SK-N-SH (cell line): Measurements from ENCODE around the gene KCNH8. TPM values are rescaled to one million over a fixed set of nuclear protein-coding genes. Genes with fewer than 3 reads are reported as not detected.

Experiments used
- CTCF ChIA-PET: fragments of 300-600, 350-600 bp; formaldehyde crosslinking; extraction: SDS; loops from one replicate; lab custom pipeline; 2021; lab: Yijun Ruan, JAX
- POLR2A ChIA-PET: fragments of 350-600 bp; sonication (Branson Sonifier 250); formaldehyde crosslinking; extraction: SDS; loops from one replicate; lab custom pipeline; 2020; ENCODE audit warnings: antibody characterized with exemption, inconsistent platforms; lab: Yijun Ruan, JAX
- DNase-seq: peaks from one replicate; pipeline ENCODE4 v3.0.0; 2012
- H2AFZ ChIP-seq: fragments of 200-600 bp; sonication (generic); 2 replicates; pipeline ENCODE4 v1.8.1; 2016; ENCODE audit warnings: antibody characterized with exemption, mild to moderate bottlenecking, low read depth
- H3F3A ChIP-seq: fragments of 200-600 bp; sonication (generic); replicated peaks from 2 replicates; pipeline ENCODE3; 2016; ENCODE audit warnings: antibody characterized with exemption, mild to moderate bottlenecking; ENCODE audit not compliant: insufficient read depth
- H3K27ac ChIP-seq, 2 experiments: fragments of 200-500 bp in 1 of 2; fragments of 200-600 bp in 1 of 2; sonication (Bioruptor generic) in 1 of 2; sonication (generic), shearing (Covaris generic) in 1 of 2; 2 replicates each; pipeline versions ENCODE4 v1.5.1 to v1.6.1; 2014 to 2016; ENCODE audit warnings: low read depth in 2 of 2, inconsistent platforms in 1 of 2, low read length in 1 of 2, mild to moderate bottlenecking in 1 of 2, mixed read lengths in 1 of 2
- H3K27me3 ChIP-seq: fragments of 200-600 bp; sonication (generic), shearing (Covaris generic); 2 replicates; pipeline ENCODE4 v1.6.1; 2016; ENCODE audit warnings: mixed run types; ENCODE audit not compliant: insufficient read depth
- H3K36me3 ChIP-seq, 2 experiments: fragments of 200-500 bp in 1 of 2; fragments of 200-600 bp in 1 of 2; sonication (Bioruptor generic) in 1 of 2; sonication (generic) in 1 of 2; replicated peaks in 1 of 2; 2 replicates each; pipeline versions ENCODE3 to v1.5.1; 2014 to 2016; ENCODE audit warnings: low read length in 1 of 2, mild to moderate bottlenecking in 1 of 2; ENCODE audit not compliant: insufficient read depth in 2 of 2, control insufficient read depth in 1 of 2
- H3K4me1 ChIP-seq, 2 experiments: fragments of 200-500 bp in 1 of 2; fragments of 200-600 bp in 1 of 2; sonication (Bioruptor generic) in 1 of 2; sonication (generic), shearing (Covaris generic) in 1 of 2; 2 replicates each; pipeline versions ENCODE4 v1.5.1 to v1.6.1; 2014 to 2016; ENCODE audit warnings: low read depth in 1 of 2, low read length in 1 of 2, mixed run types in 1 of 2; ENCODE audit not compliant: insufficient read depth in 2 of 2, control insufficient read depth in 1 of 2
- H3K4me2 ChIP-seq: fragments of 200-600 bp; sonication (generic), shearing (Covaris generic); 2 replicates; pipeline ENCODE4 v1.6.1; 2017; ENCODE audit warnings: mixed run types
- H3K4me3 ChIP-seq, 2 experiments: fragments of 200-500 bp in 1 of 2; fragments of 200-600 bp in 1 of 2; sonication (Bioruptor generic) in 1 of 2; sonication (generic), shearing (Covaris generic) in 1 of 2; 2 replicates each; pipeline versions ENCODE4 v1.5.1 to v1.8.1; 2014 to 2016; ENCODE audit warnings: low read depth in 2 of 2, inconsistent platforms in 1 of 2, low read length in 1 of 2, mild to moderate bottlenecking in 1 of 2, mixed read lengths in 1 of 2, moderate library complexity in 1 of 2
- H3K79me2 ChIP-seq: fragments of 200-600 bp; sonication (generic); 2 replicates; pipeline ENCODE4 v1.8.1; 2017; ENCODE audit warnings: mild to moderate bottlenecking; ENCODE audit not compliant: insufficient read depth
- H3K9ac ChIP-seq: fragments of 200-600 bp; sonication (generic); 2 replicates; pipeline ENCODE4 v1.6.1; 2017; ENCODE audit warnings: mixed run types
- H3K9me2 ChIP-seq: fragments of 200-600 bp; sonication (generic); 2 replicates; pipeline ENCODE4 v1.6.1; 2017; ENCODE audit warnings: mixed run types
- H3K9me3 ChIP-seq: fragments of 200-600 bp; sonication (generic); 2 replicates; pipeline ENCODE4 v1.6.1; 2017; ENCODE audit warnings: mixed run types, mild to moderate bottlenecking, moderate library complexity
- H4K20me1 ChIP-seq: fragments of 200-600 bp; sonication (generic); 2 replicates; pipeline ENCODE4 v1.6.1; 2017; ENCODE audit warnings: mild to moderate bottlenecking, mixed run types; ENCODE audit not compliant: insufficient read depth
- EP300 ChIP-seq, 2 experiments: IDR thresholded peaks; 2 replicates each; pipeline versions ENCODE4 v1.4.0 to v1.6.1; 2012; ENCODE audit warnings: borderline replicate concordance in 1 of 2, low read depth in 1 of 2, low read length in 1 of 2
- EZH2phosphoT487 ChIP-seq: fragments of 200-600 bp; sonication (generic); IDR thresholded peaks from 2 replicates; pipeline ENCODE4 v1.6.1; 2017; ENCODE audit warnings: low read depth, mixed run types, mild to moderate bottlenecking, antibody characterized with exemption, moderate library complexity, borderline replicate concordance
- FOXJ3 ChIP-seq: sonication (generic); formaldehyde crosslinking; IDR thresholded peaks from 2 replicates; pipeline ENCODE4 v1.5.1; 2020; ENCODE audit warnings: mild to moderate bottlenecking, missing genetic modification reagents
- IRF3 ChIP-seq: fragments of 150-350 bp; IDR thresholded peaks from 2 replicates; pipeline ENCODE4 v1.6.1; 2016; ENCODE audit warnings: mild to moderate bottlenecking, low read depth, low read length
- MXI1 ChIP-seq: IDR thresholded peaks from 2 replicates; pipeline ENCODE4 v1.6.1; 2012; ENCODE audit warnings: mild to moderate bottlenecking, low read depth, low read length, improper control_type of control experiment
- PBX3 ChIP-seq: IDR thresholded peaks from 2 replicates; pipeline ENCODE4; 2012
- RFX5 ChIP-seq: IDR thresholded peaks from 2 replicates; pipeline ENCODE4 v1.6.1; 2012; ENCODE audit warnings: mild to moderate bottlenecking, improper control_type of control experiment, low read length
- TEAD4 ChIP-seq: IDR thresholded peaks from 2 replicates; pipeline ENCODE4 v1.4.0; 2012; ENCODE audit warnings: mild to moderate bottlenecking, borderline replicate concordance; ENCODE audit not compliant: insufficient read depth
- USF1 ChIP-seq: IDR thresholded peaks from 2 replicates; pipeline ENCODE4 v1.4.0; 2012; ENCODE audit warnings: low read depth, borderline replicate concordance
- USF2 ChIP-seq: fragments of 150-350 bp; IDR thresholded peaks from 2 replicates; pipeline ENCODE4 v1.6.1; 2017; ENCODE audit warnings: antibody characterized with exemption, low read length, low read depth, borderline replicate concordance
- ZBTB33 ChIP-seq: IDR thresholded peaks from 2 replicates; pipeline ENCODE4 v1.4.0; 2012; ENCODE audit warnings: low read depth, borderline replicate concordance
- WGBS: methylation state at CpG from one replicate; pipeline ENCODE4 v1.1.6; 2017; ENCODE audit warnings: low lambda C conversion rate; 5-methylcytosine and 5-hydroxymethylcytosine counted together
- polyA plus RNA-seq, 3 experiments: library from polyadenylated mRNA; depleted of rRNA; stranded (reverse); fragments of >200 nt; gene quantifications; 2 replicates each; pipeline ENCODE4 v1.2.3, GENCODE V29; 2012

KCNH8 gene
- polyA plus RNA-seq, 1 of the 3 experiments (the other 2 are of a cell fraction), result 0.05 TPM

- no peak overlapping the region for H3K9ac ChIP-seq
- TF ChIP-seq USF2, result no peak
- no peak for TF ChIP-seq ZBTB33
- no peak for TF ChIP-seq TEAD4
- no peak for TF ChIP-seq IRF3
- no peak for TF ChIP-seq USF1
- TF ChIP-seq MXI1, result no peak
- TF ChIP-seq FOXJ3 (CRISPR knock-in tag), result no peak
- no peak for TF ChIP-seq PBX3
- TF ChIP-seq RFX5, result no peak
- no peak for TF ChIP-seq EZH2phosphoT487
- no peak for TF ChIP-seq EP300 (IDR thresholded peaks at IDR 0.05; ENCODE audit: borderline replicate concordance in 1 of 2, low read depth in 1 of 2, low read length in 1 of 2)
- no peak for DNase-seq
- no peak overlapping the region for H3K27ac ChIP-seq
- POLR2A ChIA-PET, result no interaction called here
- no peaks in the 10 kb centered on the region for H3K27me3 ChIP-seq
- no peaks in the 10 kb centered on the region for H3K9me3 ChIP-seq
- 24% methylated on average over 2 of the region's 2 CpGs for WGBS
- H3K9me2 ChIP-seq, result no peaks in the 10 kb centered on the region
- no peaks in the 10 kb centered on the region for H3F3A ChIP-seq
- H3K79me2 ChIP-seq, result no peaks in the 10 kb centered on the region
- H3K4me3 ChIP-seq, result no peak overlapping the region
- no peaks in the 10 kb centered on the region for H4K20me1 ChIP-seq
- H3K36me3 ChIP-seq, result no peaks in the 10 kb centered on the region
- CTCF ChIA-PET, result interaction anchor here (1.0 to 1.5 kb wide), 4 partner anchors 23 to 475 kb away, joined by 3 to 8 read pairs (median 4); no protein-coding TSS in a partner anchor
- no peaks in the 10 kb centered on the region; a peak in 1 of 4 replicates for H3K4me1 ChIP-seq
- no peak overlapping the region for H2AFZ ChIP-seq
- H3K4me2 ChIP-seq, result no peak overlapping the region
These were observed 391.4 kb downstream of the KCNH8 start for GRCh38 chr3:19539518-19540392.
